GM23338 (cell line): ENCODE data around the gene PELI3. TPM values are rescaled to one million over a fixed set of nuclear protein-coding genes. Genes with fewer than 3 reads are reported as not detected.

Experiments
- ATAC-seq: fragments of 200-7000 bp; cut with Tn5 transposase; 3 replicates; pipeline ENCODE4 v1.9.1; 2020
- DNase-seq: peaks from one replicate; pipeline ENCODE4 v3.0.0-alpha.2; 2015; ENCODE audit warnings: low spot score
- H2AFZ ChIP-seq: fragments of 200-600 bp; sonication (generic); 2 replicates; pipeline ENCODE4 v1.8.0; 2016; ENCODE audit warnings: antibody characterized with exemption, mild to moderate bottlenecking, moderate library complexity
- H3F3A ChIP-seq: fragments of 200-600 bp; sonication (generic); replicated peaks from 2 replicates; pipeline ENCODE4 v1.8.0; 2017; ENCODE audit warnings: antibody characterized with exemption, mixed run types, low read depth
- H3K27ac ChIP-seq: fragments of 200-600 bp; sonication (generic); 2 replicates; pipeline ENCODE4 v1.6.1; 2016; ENCODE audit warnings: low read depth
- H3K27me3 ChIP-seq: fragments of 200-600 bp; sonication (generic); 2 replicates; pipeline ENCODE4 v1.8.0; 2016; ENCODE audit warnings: mild to moderate bottlenecking, mixed run types, moderate library complexity; ENCODE audit not compliant: insufficient read depth
- H3K36me3 ChIP-seq: fragments of 200-600 bp; sonication (generic); 2 replicates; pipeline ENCODE4 v1.8.0; 2016; ENCODE audit warnings: mild to moderate bottlenecking; ENCODE audit not compliant: insufficient read depth
- H3K4me1 ChIP-seq: fragments of 200-600 bp; sonication (generic); 2 replicates; pipeline ENCODE4 v1.8.0; 2016; ENCODE audit warnings: mild to moderate bottlenecking, moderate library complexity; ENCODE audit not compliant: insufficient read depth
- H3K4me2 ChIP-seq: fragments of 200-600 bp; sonication (generic); 2 replicates; pipeline ENCODE4 v1.7.1; 2017; ENCODE audit warnings: mixed run types
- H3K4me3 ChIP-seq: fragments of 200-600 bp; sonication (generic); 2 replicates; pipeline ENCODE4 v1.6.1; 2016; ENCODE audit warnings: mixed run types
- H3K79me2 ChIP-seq: fragments of 200-600 bp; sonication (generic); replicated peaks from 2 replicates; pipeline ENCODE4 v1.8.0; 2017; ENCODE audit warnings: mild to moderate bottlenecking; ENCODE audit not compliant: insufficient read depth
- H3K9me2 ChIP-seq: fragments of 200-600 bp; sonication (generic); 2 replicates; pipeline ENCODE4 v1.8.0; 2017; ENCODE audit not compliant: insufficient read depth
- H4K20me1 ChIP-seq: fragments of 200-600 bp; sonication (generic); replicated peaks from 2 replicates; pipeline ENCODE4 v1.8.0; 2017; ENCODE audit warnings: mild to moderate bottlenecking; ENCODE audit not compliant: insufficient read depth
- H3K27ac Mint-ChIP-seq: 2 replicates; pipeline ENCODE4 v1.8.0; 2020; ENCODE audit warnings: inconsistent platforms, mild to moderate bottlenecking, moderate library complexity, mixed read lengths
- H3K27me3 Mint-ChIP-seq: 3 replicates; pipeline ENCODE4 v1.8.0; 2022; ENCODE audit warnings: low read depth, mild to moderate bottlenecking, moderate library complexity, mixed read lengths, inconsistent platforms; ENCODE audit not compliant: insufficient read depth, poor library complexity
- H3K36me3 Mint-ChIP-seq: 3 replicates; pipeline ENCODE4 v1.8.0; 2021; ENCODE audit warnings: low read depth, mild to moderate bottlenecking, inconsistent platforms, moderate library complexity, mixed read lengths
- H3K4me1 Mint-ChIP-seq: 3 replicates; pipeline ENCODE4 v1.8.0; 2020; ENCODE audit warnings: mild to moderate bottlenecking, inconsistent platforms, mixed read lengths
- H3K4me3 Mint-ChIP-seq: 3 replicates; pipeline ENCODE4 v1.8.0; 2021; ENCODE audit warnings: moderate library complexity, mild to moderate bottlenecking, inconsistent platforms, mixed read lengths
- H3K9me3 Mint-ChIP-seq: 3 replicates; pipeline ENCODE4 v1.8.0; 2020; ENCODE audit warnings: moderate library complexity, mild to moderate bottlenecking, inconsistent platforms, mixed read lengths
- CREB1 ChIP-seq: fragments of 250-450 bp; sonication (Bioruptor Pico); IDR thresholded peaks from 2 replicates; pipeline ENCODE4 v1.5.0; 2020; ENCODE audit warnings: low read depth, mild to moderate bottlenecking, moderate library complexity
- CTCF ChIP-seq, 2 experiments: fragments of 200-600 bp in 1 of 2; sonication (generic) in 1 of 2; conservative IDR thresholded peaks; 2 replicates each; pipeline versions ENCODE4 v1.5.1 to v1.6.1; 2016 to 2017; ENCODE audit warnings: antibody characterized with exemption in 2 of 2, low read depth in 2 of 2, mild to moderate bottlenecking in 2 of 2, moderate library complexity in 1 of 2
- EZH2phosphoT487 ChIP-seq: fragments of 200-600 bp; sonication (generic); IDR thresholded peaks from one replicate; pipeline ENCODE4 v1.8.1; 2018; ENCODE audit warnings: antibody characterized with exemption; ENCODE audit not compliant: unreplicated experiment
- JUNB ChIP-seq: IDR thresholded peaks from one replicate; pipeline ENCODE4 v1.6.1; 2016; ENCODE audit warnings: antibody characterized with exemption; ENCODE audit not compliant: unreplicated experiment
- NANOG ChIP-seq: IDR thresholded peaks from 2 replicates; pipeline ENCODE4 v1.6.1; 2016; ENCODE audit warnings: antibody characterized with exemption, borderline replicate concordance
- POLR2AphosphoS5 ChIP-seq: IDR thresholded peaks from 2 replicates; pipeline ENCODE4 v1.6.1; 2016; ENCODE audit warnings: antibody characterized with exemption, low read depth
- REST ChIP-seq: IDR thresholded peaks from one replicate; pipeline ENCODE4 v1.6.1; 2018; ENCODE audit warnings: antibody characterized with exemption; ENCODE audit not compliant: unreplicated experiment
- STAT1 ChIP-seq: IDR thresholded peaks from one replicate; pipeline ENCODE4 v1.6.1; 2016; ENCODE audit warnings: antibody characterized with exemption; ENCODE audit not compliant: unreplicated experiment
- ZNF114 ChIP-seq: fragments of 250-450 bp; sonication (Bioruptor Pico); IDR thresholded peaks from 2 replicates; pipeline ENCODE4 v1.5.0; 2020; ENCODE audit warnings: mild to moderate bottlenecking, moderate library complexity
- ZNF331 ChIP-seq: fragments of 250-450 bp; sonication (Bioruptor Pico); IDR thresholded peaks from 2 replicates; pipeline ENCODE4 v1.5.0; 2020; ENCODE audit warnings: low read depth, mild to moderate bottlenecking, moderate library complexity
- ZNF462 ChIP-seq: fragments of 250-450 bp; sonication (Bioruptor Pico); IDR thresholded peaks from 2 replicates; pipeline ENCODE4 v1.5.0; 2020; ENCODE audit warnings: mild to moderate bottlenecking, moderate library complexity
- polyA plus RNA-seq: library from polyadenylated mRNA; unstranded; fragments of >200 nt; fragmentation: Nextera tagmentation; extraction: Ambion mirVana; gene quantifications from 2 replicates; pipeline ENCODE4 v1.2.1, GENCODE V29; 2016
- total RNA-seq: library from RNA; depleted of rRNA; stranded (reverse); fragments of >200 nt; shearing (Covaris generic); gene quantifications from 2 replicates; pipeline ENCODE4 v1.2.3, GENCODE V29; 2014

PELI3 gene
- total and polyA plus RNA-seq, 2 experiments from 2014 or later = 2.8 to 9.1 TPM

- Mint-ChIP-seq H3K4me3 (no peak overlapping the region), H3K9me3 (peaks cover 15% of the 10 kb centered on the region), H3K36me3 (peaks cover 8% of the 10 kb centered on the region), H3K27me3 (peaks cover 10% of the 10 kb centered on the region), H3K27ac (no peak overlapping the region), H3K4me1 (peaks cover 28% of the 10 kb centered on the region; the same call in 2 of the 3 replicates)
- no peak for DNase-seq
- Histone ChIP-seq H3F3A (peaks cover 4% of the 10 kb centered on the region; the same call in 1 of the 2 replicates), H3K79me2 (no peaks in the 10 kb centered on the region), H3K4me1 (peaks cover 7% of the 10 kb centered on the region), H3K4me2 (no peak overlapping the region), H3K4me3 (no peak overlapping the region), H3K27ac (no peak overlapping the region), H3K9me2 (no peaks in the 10 kb centered on the region), H4K20me1 (no peaks in the 10 kb centered on the region), H2AFZ (no peak overlapping the region), H3K36me3 (no peaks in the 10 kb centered on the region), H3K27me3 (no peaks in the 10 kb centered on the region)
- TF ChIP-seq REST (no peak), JUNB (no peak), CTCF (conservative IDR thresholded peaks at IDR 0.05; ENCODE audit: low read depth in 2 of 2) (no peak), EZH2phosphoT487 (no peak), STAT1 (no peak), ZNF114 (CRISPR knock-in tag) (no peak), POLR2AphosphoS5 (no peak), ZNF331 (no peak)
- no peak for ATAC-seq
Measured at GRCh38 chr11:66448523-66448922, 18.2 kb upstream of the PELI3 start.

- peaks cover 7% of the 10 kb centered on the region for H3K4me1 ChIP-seq
- Mint-ChIP-seq H3K27ac (no peak overlapping the region), H3K4me1 (peaks cover 29% of the 10 kb centered on the region), H3K9me3 (no peaks in the 10 kb centered on the region; the same call in 1 of the 3 replicates), H3K27me3 (peaks cover 13% of the 10 kb centered on the region), H3K4me3 (no peak overlapping the region), H3K36me3 (peaks cover under 1% of the 10 kb centered on the region; the same call in 2 of the 3 replicates)
- H3K36me3 ChIP-seq = no peaks in the 10 kb centered on the region
- no peak overlapping the region for H3K27ac ChIP-seq
- no peak overlapping the region for H2AFZ ChIP-seq
- H3K4me3 ChIP-seq = no peak overlapping the region
- H3K9me2 ChIP-seq = no peaks in the 10 kb centered on the region
- H3F3A ChIP-seq = no peaks in the 10 kb centered on the region
- no peaks in the 10 kb centered on the region for H3K27me3 ChIP-seq
- no peak for ATAC-seq
- DNase-seq = no peak
- no peaks in the 10 kb centered on the region for H3K79me2 ChIP-seq
- H3K4me2 ChIP-seq = no peak overlapping the region
- no peaks in the 10 kb centered on the region for H4K20me1 ChIP-seq
- TF ChIP-seq POLR2AphosphoS5 = no peak
- TF ChIP-seq NANOG = no peak
- TF ChIP-seq CREB1 = no peak
- TF ChIP-seq ZNF331 = no peak
- TF ChIP-seq ZNF462 (CRISPR knock-in tag) = no peak
Measured at GRCh38 chr11:66450560-66450959, 16.1 kb upstream of the PELI3 start.
